GM18526 (cell line): Measurements from ENCODE around the gene SPATS1.

Experiments
- POLR2A ChIP-seq: IDR thresholded peaks from 3 replicates; pipeline ENCODE4 v1.6.1; 2011; ENCODE audit not compliant: insufficient read length; ENCODE audit errors: extremely low read depth

The SPATS1 gene

DNA sequence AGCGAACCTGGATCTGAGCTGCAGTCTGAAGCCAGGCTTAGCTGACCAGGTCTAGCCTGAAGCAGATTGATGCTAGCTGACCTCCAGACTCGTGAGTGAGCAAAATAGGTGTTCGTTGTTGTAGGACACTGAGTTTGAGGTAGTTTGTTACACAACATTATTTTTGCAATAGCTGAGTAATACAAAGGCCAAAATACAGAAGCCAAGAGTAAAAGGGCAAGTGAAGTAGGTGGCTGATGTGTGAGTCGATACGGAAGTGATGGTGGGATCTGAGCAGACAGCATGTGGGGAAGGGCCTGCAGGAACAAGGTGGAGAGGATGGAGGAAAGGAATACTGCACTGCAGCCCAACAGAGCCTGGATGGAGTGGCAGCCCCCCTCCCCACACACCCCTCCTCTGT lies 8.5 kb upstream of the SPATS1 start:
- TF ChIP-seq POLR2A = no peak

DNA sequence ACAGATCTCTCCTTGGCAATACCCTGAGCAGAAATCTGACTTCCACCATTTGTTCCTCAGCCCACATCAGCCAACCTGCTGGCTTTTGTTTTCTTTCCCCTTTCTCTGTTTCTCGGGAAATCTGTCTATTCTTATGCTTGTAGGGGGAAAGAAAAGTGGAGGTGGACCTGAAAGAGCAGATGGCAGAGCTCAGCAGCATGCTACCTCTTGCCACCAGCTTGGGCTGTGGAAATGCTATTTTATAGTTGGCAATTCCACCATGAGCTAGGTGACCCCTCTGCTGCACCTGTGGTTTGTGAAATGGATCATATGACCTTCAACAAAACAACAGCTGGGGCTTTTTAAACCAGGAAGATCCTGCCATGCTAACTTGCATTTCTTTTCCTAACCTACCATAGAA lies 6.8 kb upstream of the SPATS1 start:
- TF ChIP-seq POLR2A = no peak

DNA sequence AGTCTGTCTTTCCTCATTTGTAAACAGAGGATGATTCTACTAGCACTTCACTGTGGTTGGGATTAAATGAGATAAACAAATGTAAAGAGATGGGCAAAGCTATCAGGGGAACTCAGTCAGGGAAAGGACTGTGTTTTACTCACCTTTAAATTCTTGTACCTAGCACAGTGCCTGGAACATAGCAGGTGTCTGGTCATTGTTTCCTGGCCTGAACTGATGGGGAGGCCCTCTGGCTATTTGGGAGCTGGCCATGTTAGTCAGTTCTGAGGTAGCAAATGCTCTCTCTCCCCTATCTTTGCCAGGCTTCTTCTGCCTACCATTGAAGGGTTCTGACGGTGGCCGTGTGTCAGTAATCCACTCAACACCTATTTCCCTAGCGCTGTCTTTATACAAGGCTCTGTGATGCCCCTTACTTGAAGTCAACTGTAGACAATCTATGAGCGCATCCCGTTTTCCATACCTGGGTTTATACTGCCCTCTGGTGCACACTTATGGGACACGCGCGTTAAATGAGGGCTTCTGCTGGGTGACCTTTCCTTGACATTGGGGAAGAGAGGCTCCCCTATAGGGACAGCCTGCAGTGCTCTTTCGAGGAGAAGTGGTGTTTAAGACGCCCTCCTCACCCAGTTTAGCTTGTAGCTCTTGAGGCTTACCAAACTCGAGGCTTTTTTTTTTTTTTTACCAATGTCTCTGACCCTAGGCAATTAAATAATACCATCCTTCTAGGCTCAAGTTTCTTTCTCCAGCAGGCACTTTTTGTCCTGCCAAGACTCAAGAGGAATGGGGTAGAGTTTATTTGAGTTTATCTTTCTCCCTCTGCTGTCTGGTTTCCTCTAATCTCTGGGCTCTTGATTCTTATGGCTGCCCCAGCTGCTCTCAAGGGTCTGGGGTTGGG lies 4.0 kb upstream of the SPATS1 start:
- no peak for TF ChIP-seq POLR2A

DNA sequence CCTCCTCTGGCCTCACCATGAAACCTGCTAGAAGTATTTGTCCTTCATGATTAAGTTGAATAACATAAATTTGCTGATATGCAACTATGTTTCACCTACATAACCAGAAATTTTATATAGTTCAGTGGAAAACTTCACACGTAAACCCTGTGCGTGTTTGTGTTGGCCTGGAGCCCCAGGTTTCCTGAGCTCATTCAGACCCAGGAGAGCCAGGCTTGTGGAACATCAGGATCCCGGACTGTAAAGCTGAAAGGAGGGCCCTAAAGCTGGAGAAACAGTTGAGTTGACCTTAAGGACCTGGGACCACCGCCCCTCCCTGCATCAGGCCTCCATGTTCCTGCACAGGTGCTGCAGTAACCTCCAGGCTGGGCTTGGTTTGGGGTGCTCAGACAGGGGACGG lies 3.1 kb upstream of the SPATS1 start:
- no peak for TF ChIP-seq POLR2A

DNA sequence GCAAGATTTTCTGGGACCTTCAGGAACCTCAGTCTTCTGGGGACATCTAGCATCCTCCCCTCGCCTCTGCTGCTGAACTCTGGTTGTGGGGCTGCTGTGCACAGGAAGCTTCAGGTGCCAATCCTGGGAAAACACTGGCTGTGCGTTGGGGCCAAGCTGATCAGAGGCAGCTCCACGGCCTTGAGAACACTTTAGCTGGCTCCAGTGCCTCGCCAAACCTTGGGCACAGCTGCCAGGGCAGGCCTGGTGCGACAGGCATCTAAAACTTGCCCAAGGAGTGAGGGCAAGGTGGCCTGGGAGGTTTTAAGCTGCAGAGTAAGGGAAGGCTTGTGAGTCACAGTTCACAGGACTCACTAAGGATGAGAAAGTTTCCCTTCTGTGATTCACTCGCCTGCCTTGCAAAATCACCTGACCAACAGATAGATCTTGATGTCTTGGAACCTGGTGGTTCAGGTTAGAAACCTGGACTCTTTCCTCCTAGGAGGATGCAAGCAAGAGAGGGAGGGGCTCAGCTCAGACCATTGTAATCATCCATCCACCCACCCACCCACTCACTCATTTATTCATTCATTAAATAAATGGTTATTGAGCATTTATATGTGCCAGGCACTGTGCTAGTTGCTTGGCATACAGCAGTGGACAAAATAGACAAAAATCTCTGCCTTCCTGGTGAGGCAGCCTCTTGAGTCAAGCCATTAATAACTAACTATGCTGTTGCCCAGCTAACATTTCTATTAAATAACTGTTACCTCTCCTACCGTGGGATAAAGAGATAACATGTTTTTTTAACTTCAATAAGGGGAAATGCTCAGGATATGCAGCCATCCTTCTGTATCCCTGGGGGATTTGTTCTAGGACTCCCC lies 2.5 kb upstream of the SPATS1 start:
- TF ChIP-seq POLR2A = no peak

DNA sequence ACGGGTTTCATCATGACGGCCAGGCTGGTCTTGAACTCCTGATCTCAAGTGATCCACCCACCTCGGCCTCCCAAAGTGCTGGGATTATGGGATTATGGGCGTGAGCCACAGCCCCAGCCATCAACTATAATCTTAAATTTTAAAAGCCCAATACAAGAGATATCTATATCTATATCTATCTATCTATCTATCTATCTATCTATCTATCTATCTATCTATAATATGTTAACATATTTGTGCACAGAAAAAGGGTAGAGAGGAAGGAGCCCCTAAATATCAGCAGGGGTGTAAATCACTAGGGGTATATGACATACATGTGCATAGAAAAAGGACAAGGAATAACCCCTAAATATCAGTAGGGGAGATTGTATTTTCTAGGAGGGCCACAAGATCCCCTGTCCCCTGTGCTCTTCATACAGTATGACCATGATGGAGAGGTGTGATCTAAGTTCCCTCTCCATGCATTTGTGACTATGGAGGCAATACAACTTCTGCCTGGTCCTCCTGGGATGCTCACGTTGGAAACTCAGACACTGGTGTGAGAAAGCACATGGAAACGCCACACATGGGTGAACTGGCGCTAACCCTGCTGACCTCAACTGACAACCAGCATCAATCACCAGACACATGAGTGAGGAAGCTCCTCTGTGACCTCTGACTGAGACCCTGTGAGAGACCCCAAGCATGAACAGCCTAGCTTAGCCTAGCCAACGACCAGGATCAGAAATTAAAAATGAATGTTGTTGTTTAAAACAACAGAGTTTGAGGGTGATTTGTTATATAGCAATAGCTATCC lies 1.2 kb upstream of the SPATS1 start:
- TF ChIP-seq POLR2A = no peak

DNA sequence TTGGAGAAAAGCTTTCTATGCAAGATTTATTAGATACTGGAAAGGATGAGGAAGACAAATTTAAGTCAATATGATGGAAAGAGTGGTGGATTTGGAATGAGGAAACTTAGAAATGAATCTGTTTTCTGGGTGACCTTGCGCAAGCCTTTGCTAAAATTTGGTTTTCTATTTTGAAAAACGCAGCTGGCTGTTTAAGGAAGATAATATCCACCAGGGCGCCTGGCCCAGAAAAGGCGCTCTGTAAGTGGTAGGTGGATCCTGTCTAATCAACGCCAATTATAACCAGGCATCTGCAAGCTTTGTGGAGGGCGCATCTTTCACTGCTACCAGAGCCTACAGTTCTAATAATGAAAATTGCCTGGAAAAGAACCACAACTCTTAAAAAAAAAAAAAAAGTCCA lies 398 bp upstream of the SPATS1 start:
- TF ChIP-seq POLR2A = no peak

DNA sequence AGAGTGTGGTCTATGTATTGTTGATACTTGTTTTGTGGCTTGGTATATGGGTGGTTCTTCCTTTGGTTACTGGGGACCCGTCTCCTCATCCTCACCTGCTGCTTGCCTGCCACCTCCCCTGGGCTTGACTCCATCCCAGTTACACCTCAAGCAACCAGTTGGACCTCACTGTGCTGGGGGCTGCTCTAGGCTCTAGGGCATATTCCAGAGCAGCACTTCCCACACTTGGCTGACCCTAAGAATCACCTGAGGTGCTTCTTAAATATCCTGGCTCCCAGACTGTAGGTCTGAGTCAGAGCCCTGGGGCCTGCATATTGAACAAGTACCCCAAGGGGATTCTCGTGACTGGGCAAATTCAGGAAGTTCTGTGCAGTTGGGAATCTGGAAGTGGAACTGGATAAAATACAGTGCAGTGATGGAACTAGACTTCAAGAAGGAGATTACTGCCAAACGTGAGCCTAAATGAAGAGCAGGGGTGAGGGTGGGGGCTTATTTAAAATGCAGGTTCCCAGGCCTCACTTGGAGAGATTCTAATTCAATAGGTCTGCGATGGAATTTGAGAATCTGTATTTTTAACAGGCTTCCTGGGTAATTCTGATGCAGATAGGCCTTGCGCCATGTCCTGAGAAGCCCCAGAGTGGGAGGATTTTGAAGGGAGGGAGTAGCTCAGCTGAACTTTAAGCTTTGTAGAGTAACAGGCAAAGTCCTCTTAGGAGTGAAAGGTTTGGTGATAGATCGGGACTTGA lies 7.6 kb downstream of the SPATS1 start:
- no peak for TF ChIP-seq POLR2A

DNA sequence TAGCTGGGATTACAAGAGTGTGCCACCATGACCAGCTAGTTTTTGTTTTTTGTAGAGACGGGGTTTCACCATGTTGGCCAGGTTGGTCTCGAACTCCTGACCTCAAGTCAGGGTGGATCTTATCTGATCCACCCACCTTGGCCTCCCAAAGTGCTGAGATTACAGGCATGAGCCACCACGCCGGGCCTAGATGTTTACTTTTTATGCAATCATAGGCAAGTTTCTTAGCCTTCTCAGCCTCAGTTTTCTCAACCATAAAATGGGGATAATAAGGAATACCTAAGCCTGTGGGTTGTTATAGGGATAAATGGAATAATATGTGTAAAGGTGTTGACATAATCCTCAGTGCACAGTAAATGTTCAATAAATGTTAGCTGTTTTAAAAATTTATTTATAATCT lies 9.8 kb downstream of the SPATS1 start:
- TF ChIP-seq POLR2A = no peak

DNA sequence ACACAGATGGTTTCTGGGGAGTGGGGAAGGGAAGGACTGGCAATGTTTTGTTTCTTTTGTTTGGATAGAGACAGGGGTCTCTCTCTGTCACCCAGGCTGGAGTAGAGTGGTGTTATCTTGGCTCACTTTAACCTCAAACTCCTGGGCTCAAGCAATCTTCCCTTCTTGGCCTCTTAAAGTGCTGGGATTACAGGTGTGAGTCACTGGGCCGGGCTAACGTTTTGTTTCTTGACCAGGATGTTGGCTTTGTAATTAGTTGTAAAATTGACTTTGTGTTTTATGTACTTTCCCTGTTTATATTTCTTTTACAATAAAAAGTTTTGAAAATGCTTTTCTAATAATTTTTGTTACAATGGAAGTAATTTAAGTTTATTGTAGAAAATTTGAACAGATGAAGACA lies 10.9 kb downstream of the SPATS1 start:
- no peak for TF ChIP-seq POLR2A

DNA sequence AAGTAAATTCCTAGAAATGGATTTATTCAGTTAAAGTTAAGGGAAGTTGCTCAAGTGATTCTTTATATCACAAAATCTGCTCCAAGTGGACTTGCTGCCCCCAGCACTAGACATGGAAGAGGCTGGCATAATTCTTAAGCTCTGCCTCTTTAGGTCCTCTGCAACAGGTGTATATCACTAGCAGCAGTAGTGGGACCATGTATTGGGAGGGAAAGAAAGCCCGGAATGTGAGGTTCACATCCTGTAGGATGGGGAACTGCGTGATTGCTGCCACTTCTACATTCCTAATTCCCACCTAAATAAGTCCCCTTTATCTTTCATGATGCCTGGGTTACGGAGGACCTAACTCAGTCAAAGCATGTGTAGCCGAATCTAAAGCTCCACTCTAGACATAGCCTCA lies 13.2 kb downstream of the SPATS1 start:
- TF ChIP-seq POLR2A = no peak

DNA sequence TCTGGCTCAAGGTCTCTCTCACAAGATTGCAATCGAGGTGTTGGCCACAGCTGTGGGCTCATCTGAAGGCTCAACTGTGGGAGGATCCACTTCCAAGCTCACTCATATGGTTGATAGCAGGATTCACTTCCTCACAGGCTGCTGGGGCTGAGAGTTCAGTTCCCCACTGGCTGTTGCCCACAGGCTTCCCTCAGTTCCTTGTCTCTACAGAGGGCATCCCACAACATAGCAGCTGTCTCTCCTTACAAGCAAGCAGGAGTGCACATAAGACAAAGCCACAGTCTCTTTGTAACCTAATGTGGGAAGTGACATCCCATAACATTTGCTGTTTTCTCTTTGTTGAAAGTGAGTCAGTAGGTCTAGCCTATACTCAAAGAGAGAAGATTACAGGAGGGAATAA lies 14.0 kb downstream of the SPATS1 start:
- TF ChIP-seq POLR2A = no peak

DNA sequence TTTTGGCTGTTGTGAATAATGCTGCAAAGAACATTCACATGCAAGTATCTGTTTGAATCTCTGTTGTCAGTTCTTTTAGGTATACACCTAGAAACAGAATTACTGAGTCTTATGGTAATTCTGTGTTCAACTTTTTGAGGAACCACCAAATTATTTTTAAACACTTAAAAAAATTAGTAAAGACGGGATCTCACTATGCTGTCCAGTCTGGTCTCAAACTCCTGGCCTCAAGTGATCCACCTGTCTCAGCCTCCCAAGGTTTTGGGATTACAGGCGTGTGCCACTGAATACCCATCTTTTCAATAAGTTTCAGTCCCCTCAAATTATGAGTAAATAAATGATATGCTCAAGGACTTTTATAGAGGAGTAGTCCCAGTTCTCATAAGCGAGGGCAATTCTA lies 17.5 kb downstream of the SPATS1 start:
- no peak for TF ChIP-seq POLR2A

DNA sequence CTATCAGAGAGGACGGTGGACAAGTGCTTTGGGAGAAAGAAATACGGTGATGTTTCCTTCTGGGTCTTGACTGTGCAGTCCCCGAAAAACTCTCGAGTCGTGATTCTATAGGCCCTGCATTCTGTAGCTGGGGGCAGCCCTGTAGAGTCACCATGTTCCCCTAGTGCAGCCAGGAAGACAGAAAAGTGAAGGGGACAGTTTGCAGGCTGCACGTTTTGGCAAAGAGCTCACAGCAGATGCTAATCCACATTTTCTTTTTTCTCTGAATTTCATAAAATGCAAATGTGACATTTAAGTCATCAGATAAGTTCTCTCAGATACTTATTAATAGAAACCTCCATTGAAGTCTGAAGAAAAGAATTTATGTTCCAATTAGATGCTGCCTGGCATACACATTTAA lies 19.5 kb downstream of the SPATS1 start:
- no peak for TF ChIP-seq POLR2A
